ENCODE data around the gene GSC.
A peak's percentile ranks its signal among the peaks of the same experiment; 100 is the strongest.
"Not testable (repeated sequence)": the region's sequence is repeated elsewhere in the genome, so short reads cannot be mapped to it uniquely, and the experiment has no call there.

The GSC gene

DNA sequence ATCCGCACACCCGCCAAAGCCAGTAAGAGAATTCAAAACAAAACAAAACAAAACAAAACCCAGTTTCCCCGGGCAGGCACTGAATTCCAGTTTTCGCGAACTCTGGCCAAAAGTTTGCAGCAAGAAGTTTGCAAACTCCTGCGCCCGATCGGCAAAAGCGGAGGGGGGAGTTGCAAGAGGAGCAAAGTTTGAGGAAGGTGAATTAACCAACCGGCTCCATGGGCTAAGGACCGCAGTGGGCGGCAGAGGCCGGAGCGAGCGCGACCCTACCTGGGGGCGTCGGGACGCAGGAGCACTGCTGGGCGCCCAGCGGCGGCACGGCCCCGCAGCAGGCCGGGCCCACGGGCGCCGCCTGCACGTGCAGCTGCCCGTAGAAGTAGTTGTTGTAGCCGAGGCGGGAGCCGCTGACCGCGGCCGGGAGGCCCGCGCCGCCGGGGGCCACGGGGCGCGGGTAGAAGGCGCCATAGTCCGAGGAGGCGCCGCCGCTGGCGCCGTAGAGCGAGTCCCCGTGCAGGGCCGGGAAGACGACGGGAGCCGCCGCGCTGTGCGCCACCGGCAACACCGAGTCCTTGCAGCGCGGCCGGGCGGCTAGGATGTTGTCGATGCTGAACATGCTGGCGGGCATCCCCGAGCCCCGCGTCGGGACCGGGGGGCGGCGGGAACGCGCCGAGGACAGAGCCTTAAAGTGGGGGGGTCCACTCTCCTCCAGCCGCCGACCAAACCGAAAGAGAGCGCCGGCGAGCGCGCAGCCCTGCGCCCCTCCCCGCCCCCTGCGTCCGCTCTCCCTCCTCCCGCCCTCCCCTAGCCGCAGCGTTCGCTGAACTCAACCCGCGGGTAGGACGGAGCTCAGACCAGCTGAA is at the start of gene GSC:
Gene GSC (minus strand): TSS at position 723 of the 860 bp plus-strand sequence. CDS start 98 bp downstream, at position 625.
- Histone ChIP-seq H3K9me3 (ENCODE audit: control insufficient read depth in 1 of 2, low read length in 2 of 2) (no peaks in the 10 kb centered on the region), H3K4me1 (ENCODE audit: control insufficient read depth in 1 of 2, insufficient read depth in 2 of 2, low read length in 2 of 2) (peaks cover 0 to 30% of the 10 kb centered on the region in 2 donors), H3K4me3 (ENCODE audit: low read depth in 1 of 2, low read length in 2 of 2) (peak within 1 kb of the TSS; percentile 49 to 74), H3K36me3 (ENCODE audit: control insufficient read depth in 1 of 2, insufficient read depth in 2 of 2, low read length in 2 of 2) (no peaks in the 10 kb centered on the region), H3K27me3 (ENCODE audit: low read depth, low read length) (peaks cover 90% of the 10 kb centered on the region), H3K27ac (ENCODE audit: low read length) (no peak within 1 kb of the TSS)

GRCh38 chr14:94819531-94819930 is 49.6 kb upstream of the GSC start:
- Histone ChIP-seq H3K4me1 (ENCODE audit: control insufficient read depth in 1 of 2, insufficient read depth in 2 of 2, low read length in 2 of 2) (no peaks in the 10 kb centered on the region), H3K9me3 (ENCODE audit: control insufficient read depth in 1 of 2, low read length in 2 of 2) (no peaks in the 10 kb centered on the region), H3K4me3 (ENCODE audit: low read depth in 1 of 2, low read length in 2 of 2) (no peak overlapping the region), H3K27me3 (ENCODE audit: low read depth, low read length) (no peaks in the 10 kb centered on the region), H3K27ac (ENCODE audit: low read length) (no peak overlapping the region), H3K36me3 (ENCODE audit: control insufficient read depth in 1 of 2, insufficient read depth in 2 of 2, low read length in 2 of 2) (no peaks in the 10 kb centered on the region)

- Histone ChIP-seq H3K36me3 (ENCODE audit: control insufficient read depth in 1 of 2, insufficient read depth in 2 of 2, low read length in 2 of 2) (no peaks in the 10 kb centered on the region), H3K27ac (ENCODE audit: low read length) (no peak overlapping the region), H3K9me3 (ENCODE audit: control insufficient read depth in 1 of 2, low read length in 2 of 2) (no peaks in the 10 kb centered on the region), H3K27me3 (ENCODE audit: low read depth, low read length) (no peaks in the 10 kb centered on the region), H3K4me1 (ENCODE audit: control insufficient read depth in 1 of 2, insufficient read depth in 2 of 2, low read length in 2 of 2) (no peaks in the 10 kb centered on the region), H3K4me3 (ENCODE audit: low read depth in 1 of 2, low read length in 2 of 2) (no peak overlapping the region)
Measured at GRCh38 chr14:94816113-94816512, 46.2 kb upstream of the GSC start.

DNA sequence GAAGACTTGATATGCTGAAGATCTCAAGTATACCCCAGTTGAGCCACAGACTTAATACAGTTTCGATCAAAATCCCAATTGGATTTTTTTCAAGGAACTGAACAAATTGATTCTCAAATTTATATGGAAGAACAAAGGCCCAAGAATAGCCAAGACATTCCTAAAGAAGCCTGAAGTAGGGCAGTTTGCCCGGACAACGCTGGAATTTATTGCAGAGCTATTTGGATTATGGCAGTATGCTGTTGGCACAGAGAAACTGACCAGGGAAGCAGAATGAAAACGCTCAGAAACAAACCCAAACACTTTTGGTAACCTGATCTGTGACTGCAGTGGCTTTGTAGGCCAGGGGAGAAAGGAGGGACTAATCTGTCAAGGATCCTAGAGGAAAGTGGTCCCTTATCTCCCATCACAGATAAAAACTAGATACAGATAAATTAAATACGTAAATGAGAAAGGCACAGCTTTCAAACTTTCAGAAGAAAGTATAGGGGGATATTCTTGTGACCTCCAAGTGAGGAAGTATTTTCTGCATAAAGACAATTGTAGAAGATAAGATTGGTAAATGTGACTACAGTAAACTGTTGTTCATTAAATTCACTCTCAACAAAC is 35.9 kb upstream of the GSC start:
- Histone ChIP-seq H3K27ac (ENCODE audit: low read length) (no peak overlapping the region), H3K4me1 (ENCODE audit: control insufficient read depth in 1 of 2, insufficient read depth in 2 of 2, low read length in 2 of 2) (peaks cover 0 to 5% of the 10 kb centered on the region in 2 donors), H3K4me3 (ENCODE audit: low read depth in 1 of 2, low read length in 2 of 2) (no peak overlapping the region), H3K27me3 (ENCODE audit: low read depth, low read length) (no peaks in the 10 kb centered on the region), H3K36me3 (ENCODE audit: control insufficient read depth in 1 of 2, insufficient read depth in 2 of 2, low read length in 2 of 2) (no peaks in the 10 kb centered on the region), H3K9me3 (ENCODE audit: control insufficient read depth in 1 of 2, low read length in 2 of 2) (no peaks in the 10 kb centered on the region)

DNA sequence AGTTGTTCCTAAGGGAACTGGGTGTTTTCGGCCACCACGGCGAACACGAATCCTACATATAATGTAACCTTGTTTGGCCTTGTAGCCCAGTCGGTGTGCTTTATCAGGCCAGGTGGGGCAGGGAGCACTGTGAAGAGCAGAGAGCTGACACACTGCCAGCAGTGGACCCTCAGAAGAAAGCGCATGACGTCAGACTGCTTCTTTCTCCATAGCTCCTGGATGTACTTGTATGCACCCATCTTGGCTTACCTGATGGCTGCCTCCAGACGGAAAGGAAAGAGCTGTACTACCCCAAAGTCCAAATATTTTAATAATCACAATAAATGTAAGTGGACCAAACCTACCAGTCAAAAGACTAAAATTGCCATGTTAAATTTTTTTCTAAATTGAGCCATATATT is 31.3 kb upstream of the GSC start:
- Histone ChIP-seq H3K9me3 (ENCODE audit: control insufficient read depth in 1 of 2, low read length in 2 of 2) (no peaks in the 10 kb centered on the region), H3K36me3 (ENCODE audit: control insufficient read depth in 1 of 2, insufficient read depth in 2 of 2, low read length in 2 of 2) (no peaks in the 10 kb centered on the region), H3K4me1 (ENCODE audit: control insufficient read depth in 1 of 2, insufficient read depth in 2 of 2, low read length in 2 of 2) (peaks cover 0 to 5% of the 10 kb centered on the region in 2 donors), H3K27me3 (ENCODE audit: low read depth, low read length) (no peaks in the 10 kb centered on the region), H3K27ac (ENCODE audit: low read length) (no peak overlapping the region), H3K4me3 (ENCODE audit: low read depth in 1 of 2, low read length in 2 of 2) (no peak overlapping the region)

DNA sequence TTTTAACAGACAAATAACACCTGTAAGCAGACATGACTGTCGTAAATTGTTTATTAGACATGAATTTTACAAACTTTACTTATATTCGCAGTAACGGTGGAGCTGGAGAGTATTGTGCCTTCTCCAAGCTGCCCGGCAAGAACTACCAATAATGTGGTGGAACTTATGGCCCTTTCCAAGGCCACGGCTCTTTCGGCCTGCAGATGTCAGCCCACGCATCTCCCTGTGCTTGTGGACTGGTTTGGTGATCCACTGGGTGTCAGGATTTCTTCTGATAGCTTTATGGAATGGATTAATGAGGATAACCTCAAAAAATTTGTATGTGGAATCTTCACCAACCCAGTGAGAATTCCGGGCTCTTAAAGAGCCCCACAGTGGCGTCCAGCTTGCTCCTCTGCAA is 30.9 kb upstream of the GSC start:
- not testable (repeated sequence) for H3K4me3 ChIP-seq (ENCODE audit: low read depth in 1 of 2, low read length in 2 of 2); H3K9me3 ChIP-seq (ENCODE audit: control insufficient read depth in 1 of 2, low read length in 2 of 2); H3K27me3 ChIP-seq (ENCODE audit: low read depth, low read length); H3K36me3 ChIP-seq (ENCODE audit: control insufficient read depth in 1 of 2, insufficient read depth in 2 of 2, low read length in 2 of 2); H3K27ac ChIP-seq (ENCODE audit: low read length); H3K4me1 ChIP-seq (ENCODE audit: control insufficient read depth in 1 of 2, insufficient read depth in 2 of 2, low read length in 2 of 2)

GRCh38 chr14:94797887-94798286 is 28.0 kb upstream of the GSC start:
- no peaks in the 10 kb centered on the region for H3K9me3 ChIP-seq (ENCODE audit: control insufficient read depth in 1 of 2, low read length in 2 of 2)
- no peaks in the 10 kb centered on the region for H3K27me3 ChIP-seq (ENCODE audit: low read depth, low read length)
- no peak overlapping the region for H3K27ac ChIP-seq (ENCODE audit: low read length)
- no peaks in the 10 kb centered on the region for H3K36me3 ChIP-seq (ENCODE audit: control insufficient read depth in 1 of 2, insufficient read depth in 2 of 2, low read length in 2 of 2)
- H3K4me3 ChIP-seq (ENCODE audit: low read depth in 1 of 2, low read length in 2 of 2), result no peak overlapping the region
- H3K4me1 ChIP-seq (ENCODE audit: control insufficient read depth in 1 of 2, insufficient read depth in 2 of 2, low read length in 2 of 2), result no peaks in the 10 kb centered on the region

- Histone ChIP-seq H3K27ac (ENCODE audit: low read length) (no peak overlapping the region), H3K36me3 (ENCODE audit: control insufficient read depth in 1 of 2, insufficient read depth in 2 of 2, low read length in 2 of 2) (no peaks in the 10 kb centered on the region), H3K4me1 (ENCODE audit: control insufficient read depth in 1 of 2, insufficient read depth in 2 of 2, low read length in 2 of 2) (no peaks in the 10 kb centered on the region), H3K4me3 (ENCODE audit: low read depth in 1 of 2, low read length in 2 of 2) (no peak overlapping the region), H3K27me3 (ENCODE audit: low read depth, low read length) (no peaks in the 10 kb centered on the region), H3K9me3 (ENCODE audit: control insufficient read depth in 1 of 2, low read length in 2 of 2) (no peaks in the 10 kb centered on the region)
Measured at GRCh38 chr14:94796278-94796677, 26.4 kb upstream of the GSC start.

GRCh38 chr14:94795372-94795771 is 25.5 kb upstream of the GSC start:
- H3K9me3 ChIP-seq (ENCODE audit: control insufficient read depth in 1 of 2, low read length in 2 of 2), result no peaks in the 10 kb centered on the region
- no peaks in the 10 kb centered on the region for H3K4me1 ChIP-seq (ENCODE audit: control insufficient read depth in 1 of 2, insufficient read depth in 2 of 2, low read length in 2 of 2)
- no peak overlapping the region for H3K4me3 ChIP-seq (ENCODE audit: low read depth in 1 of 2, low read length in 2 of 2)
- no peaks in the 10 kb centered on the region for H3K36me3 ChIP-seq (ENCODE audit: control insufficient read depth in 1 of 2, insufficient read depth in 2 of 2, low read length in 2 of 2)
- H3K27ac ChIP-seq (ENCODE audit: low read length), result no peak overlapping the region
- no peaks in the 10 kb centered on the region for H3K27me3 ChIP-seq (ENCODE audit: low read depth, low read length)

DNA sequence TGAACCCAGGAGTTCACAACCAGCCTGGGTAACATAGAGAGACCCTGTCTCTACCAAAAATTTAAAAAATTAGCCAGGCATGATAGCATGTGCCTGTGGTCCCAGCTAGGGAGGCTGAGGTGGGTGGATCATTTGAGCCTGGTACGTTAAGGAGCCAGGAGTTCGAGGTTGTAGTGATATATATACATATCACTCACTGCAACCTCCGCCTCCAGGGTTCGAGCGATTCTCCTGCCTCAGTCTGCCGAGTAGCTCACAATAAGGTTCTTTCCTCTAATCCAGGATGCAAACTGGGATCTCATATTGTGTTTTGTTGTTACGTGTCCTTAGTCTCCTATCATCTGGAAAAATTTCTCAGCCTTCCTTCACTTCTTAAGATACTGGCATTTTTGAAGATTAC is 24.0 kb upstream of the GSC start:
- Histone ChIP-seq H3K4me1 (ENCODE audit: control insufficient read depth in 1 of 2, insufficient read depth in 2 of 2, low read length in 2 of 2) (no peaks in the 10 kb centered on the region), H3K36me3 (ENCODE audit: control insufficient read depth in 1 of 2, insufficient read depth in 2 of 2, low read length in 2 of 2) (no peaks in the 10 kb centered on the region), H3K4me3 (ENCODE audit: low read depth in 1 of 2, low read length in 2 of 2) (no peak overlapping the region), H3K27me3 (ENCODE audit: low read depth, low read length) (no peaks in the 10 kb centered on the region), H3K27ac (ENCODE audit: low read length) (no peak overlapping the region), H3K9me3 (ENCODE audit: control insufficient read depth in 1 of 2, low read length in 2 of 2) (no peaks in the 10 kb centered on the region)

GRCh38 chr14:94787655-94788054 is 17.7 kb upstream of the GSC start:
- Histone ChIP-seq H3K27me3 (ENCODE audit: low read depth, low read length) (no peaks in the 10 kb centered on the region), H3K4me3 (ENCODE audit: low read depth in 1 of 2, low read length in 2 of 2) (no peak overlapping the region), H3K4me1 (ENCODE audit: control insufficient read depth in 1 of 2, insufficient read depth in 2 of 2, low read length in 2 of 2) (no peaks in the 10 kb centered on the region), H3K36me3 (ENCODE audit: control insufficient read depth in 1 of 2, insufficient read depth in 2 of 2, low read length in 2 of 2) (no peaks in the 10 kb centered on the region), H3K9me3 (ENCODE audit: control insufficient read depth in 1 of 2, low read length in 2 of 2) (no peaks in the 10 kb centered on the region), H3K27ac (ENCODE audit: low read length) (no peak overlapping the region)
